PC-3 (cell line): ENCODE results near the gene CTDSP1. TPM values are rescaled to one million over a fixed set of nuclear protein-coding genes. Genes with fewer than 3 reads are reported as not detected.

Experiments used
- ATAC-seq: fragments of 200-7000 bp; cut with Tn5 transposase; 2 replicates; pipeline ENCODE4 v1.9.1; 2020; ENCODE audit warnings: mild to moderate bottlenecking, moderate library complexity
- BruUV-seq: library from RNA; stranded (reverse); fragments of 400-500 nt; replicated peaks from 2 replicates; lab custom pipeline; 2021; lab: Mats Ljungman, UMichigan
- CTCF ChIA-PET: fragments of 300-600 bp; sonication (Branson Sonifier 250); formaldehyde crosslinking; loops from one replicate; lab custom pipeline; 2022; ENCODE audit warnings: antibody characterized with exemption; lab: Charles Lee
- POLR2A ChIA-PET: fragments of 300-600 bp; sonication (Branson Sonifier 250); formaldehyde crosslinking; loops from one replicate; lab custom pipeline; 2022; ENCODE audit warnings: antibody characterized with exemption; ENCODE audit not compliant: unreplicated experiment; lab: Charles Lee
- DNase-seq: peaks from one replicate; pipeline ENCODE4 v3.0.0-alpha.2; 2015
- H2AFZ ChIP-seq: fragments of 300-600 bp; sonication (generic); 2 replicates; pipeline ENCODE4 v1.6.0; 2016; ENCODE audit warnings: antibody characterized with exemption, low read length
- H3F3A ChIP-seq: fragments of 300-600 bp; sonication (generic); one replicate; pipeline ENCODE4 v1.6.0; 2017; ENCODE audit warnings: antibody characterized with exemption, low read length, control low read depth, mild to moderate bottlenecking; ENCODE audit not compliant: unreplicated experiment
- H3K27ac ChIP-seq: fragments of 300-600 bp; sonication (generic); 2 replicates; pipeline ENCODE4 v1.5.1; 2016; ENCODE audit warnings: mild to moderate bottlenecking, low read length
- H3K27me3 ChIP-seq: fragments of 300-600 bp; sonication (generic); 2 replicates; pipeline ENCODE4 v1.6.1; 2016; ENCODE audit warnings: low read length, mixed read lengths
- H3K36me3 ChIP-seq: fragments of 300-600 bp; sonication (generic); 2 replicates; pipeline ENCODE4 v1.6.1; 2016; ENCODE audit warnings: low read depth, mixed run types, low read length, mixed read lengths
- H3K4me1 ChIP-seq: fragments of 300-600 bp; sonication (generic); 2 replicates; pipeline ENCODE4 v1.5.1; 2016; ENCODE audit warnings: low read length; ENCODE audit not compliant: insufficient read depth
- H3K4me2 ChIP-seq: fragments of 300-600 bp; sonication (generic); 2 replicates; pipeline ENCODE4 v1.6.0; 2016; ENCODE audit warnings: low read length
- H3K4me3 ChIP-seq: fragments of 300-600 bp; sonication (generic); 2 replicates; pipeline ENCODE4 v1.5.1; 2016; ENCODE audit warnings: mild to moderate bottlenecking, low read length, mixed read lengths
- H3K79me2 ChIP-seq: fragments of 300-600 bp; sonication (generic); 2 replicates; pipeline ENCODE4 v1.6.1; 2017; ENCODE audit warnings: low read length, mixed read lengths
- H3K9ac ChIP-seq: fragments of 300-600 bp; sonication (generic); 2 replicates; pipeline ENCODE4 v1.6.0; 2016; ENCODE audit warnings: mild to moderate bottlenecking, low read length
- H3K9me2 ChIP-seq: fragments of 300-600 bp; sonication (generic); replicated peaks from 2 replicates; pipeline ENCODE4 v1.6.1; 2016; ENCODE audit warnings: mixed run types, low read length, mixed read lengths
- H3K9me3 ChIP-seq: fragments of 300-600 bp; sonication (generic); 2 replicates; pipeline ENCODE4 v1.6.1; 2016; ENCODE audit warnings: low read length, mixed read lengths
- H4K20me1 ChIP-seq: fragments of 300-600 bp; sonication (generic); 2 replicates; pipeline ENCODE4 v1.6.1; 2016; ENCODE audit warnings: low read length, mixed read lengths
- EZH2 ChIP-seq: fragments of 300-600 bp; sonication (generic); IDR thresholded peaks from one replicate; pipeline ENCODE4 v1.6.1; 2017; ENCODE audit warnings: antibody characterized with exemption, mild to moderate bottlenecking, low read length; ENCODE audit not compliant: unreplicated experiment
- EZH2phosphoT487 ChIP-seq: fragments of 300-600 bp; sonication (generic); IDR thresholded peaks from 2 replicates; pipeline ENCODE4 v1.6.1; 2018; ENCODE audit warnings: mild to moderate bottlenecking, antibody characterized with exemption, low read length, borderline replicate concordance
- intact Hi-C: fragments of 100-400 bp; cut with micrococcal nuclease; formaldehyde crosslinking; loops from 2 replicates; pipeline ENCODE4 v1.9.0; 2023
- total RNA-seq: library from RNA; depleted of rRNA; stranded (reverse); fragments of >200 nt; gene quantifications from 2 replicates; pipeline ENCODE4 v1.2.3, GENCODE V29; 2014
- TF ChIP-seq, protein P1 (sequence below): fragments of 300-600 bp; sonication (generic); conservative IDR thresholded peaks from 2 replicates; pipeline ENCODE4 v1.5.1; 2017; ENCODE audit warnings: antibody characterized with exemption, low read depth, mild to moderate bottlenecking, low read length

The CTDSP1 gene
- total RNA-seq, 1 experiment from 2014 or later = 73.2 TPM

DNA sequence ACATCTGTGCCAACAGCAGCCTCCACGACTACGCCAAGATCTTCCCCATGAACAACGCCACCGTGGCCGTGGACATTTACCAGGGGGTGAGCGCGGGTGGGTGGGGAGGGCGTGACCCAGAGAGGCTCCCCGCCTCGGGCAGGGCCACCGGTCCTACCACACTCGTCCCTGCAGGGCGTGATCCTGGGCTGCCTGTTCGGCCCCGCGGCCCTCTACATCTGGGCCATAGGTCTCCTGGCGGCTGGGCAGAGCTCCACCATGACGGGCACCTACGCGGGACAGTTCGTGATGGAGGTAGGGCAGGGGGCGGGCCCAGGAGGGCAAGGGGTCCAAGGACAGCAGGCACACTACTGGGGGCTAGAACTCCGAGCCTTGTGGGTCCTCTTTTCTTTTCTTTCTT, 8.5 kb upstream of the CTDSP1 start:
- Histone ChIP-seq H3K27me3 (no peaks in the 10 kb centered on the region), H4K20me1 (no peaks in the 10 kb centered on the region), H3K4me1 (peaks cover 11% of the 10 kb centered on the region), H3K4me3 (no peak overlapping the region), H3K9ac (no peak overlapping the region), H3K27ac (no peak overlapping the region), H3K4me2 (no peak overlapping the region), H3K9me3 (no peaks in the 10 kb centered on the region), H3F3A (no peaks in the 10 kb centered on the region), H3K9me2 (no peaks in the 10 kb centered on the region), H2AFZ (no peak overlapping the region), H3K36me3 (no peaks in the 10 kb centered on the region), H3K79me2 (no peaks in the 10 kb centered on the region)
- TF ChIP-seq EZH2 = no peak
- no peak for TF ChIP-seq EZH2phosphoT487
- TF ChIP-seq, protein P1, sequence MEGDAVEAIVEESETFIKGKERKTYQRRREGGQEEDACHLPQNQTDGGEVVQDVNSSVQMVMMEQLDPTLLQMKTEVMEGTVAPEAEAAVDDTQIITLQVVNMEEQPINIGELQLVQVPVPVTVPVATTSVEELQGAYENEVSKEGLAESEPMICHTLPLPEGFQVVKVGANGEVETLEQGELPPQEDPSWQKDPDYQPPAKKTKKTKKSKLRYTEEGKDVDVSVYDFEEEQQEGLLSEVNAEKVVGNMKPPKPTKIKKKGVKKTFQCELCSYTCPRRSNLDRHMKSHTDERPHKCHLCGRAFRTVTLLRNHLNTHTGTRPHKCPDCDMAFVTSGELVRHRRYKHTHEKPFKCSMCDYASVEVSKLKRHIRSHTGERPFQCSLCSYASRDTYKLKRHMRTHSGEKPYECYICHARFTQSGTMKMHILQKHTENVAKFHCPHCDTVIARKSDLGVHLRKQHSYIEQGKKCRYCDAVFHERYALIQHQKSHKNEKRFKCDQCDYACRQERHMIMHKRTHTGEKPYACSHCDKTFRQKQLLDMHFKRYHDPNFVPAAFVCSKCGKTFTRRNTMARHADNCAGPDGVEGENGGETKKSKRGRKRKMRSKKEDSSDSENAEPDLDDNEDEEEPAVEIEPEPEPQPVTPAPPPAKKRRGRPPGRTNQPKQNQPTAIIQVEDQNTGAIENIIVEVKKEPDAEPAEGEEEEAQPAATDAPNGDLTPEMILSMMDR = no peak
- ChIA-PET POLR2A (no interaction called here), CTCF (no interaction called here)
- ATAC-seq (no peak), DNase-seq (no peak)
- intact Hi-C loops = no loop called here
- BruUV-seq = no TSS peak

DNA sequence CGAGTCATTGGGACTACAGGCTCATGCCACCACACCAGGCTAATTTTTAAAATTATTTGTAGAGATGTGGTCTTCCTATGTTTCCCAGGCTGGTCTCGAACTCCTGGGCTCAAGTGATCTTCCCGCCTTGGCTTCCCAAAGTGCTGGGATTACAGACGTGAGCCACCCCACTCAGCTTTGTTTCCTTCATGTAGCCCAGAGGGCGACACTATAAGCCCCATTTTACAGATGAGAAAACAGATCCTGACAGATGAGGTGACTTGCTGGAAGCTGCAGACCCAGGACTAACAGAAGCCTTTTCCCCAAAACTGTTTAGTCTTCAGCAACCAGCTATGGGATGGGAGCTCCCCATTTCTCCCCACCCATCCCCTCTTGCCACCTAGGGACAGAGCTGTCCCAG, 7.2 kb upstream of the CTDSP1 start:
- ATAC-seq (no peak), DNase-seq (no peak)
- no TSS peak for BruUV-seq
- Histone ChIP-seq H3K9ac (no peak overlapping the region), H3K9me2 (no peaks in the 10 kb centered on the region), H3K27me3 (no peaks in the 10 kb centered on the region), H3K36me3 (no peaks in the 10 kb centered on the region), H3K79me2 (0 out of 2 replicates have a peak, but pooled peaks cover under 1% of the 10 kb centered on the region), H3K4me2 (no peak overlapping the region), H2AFZ (no peak overlapping the region), H3F3A (peaks cover 8% of the 10 kb centered on the region), H3K9me3 (no peaks in the 10 kb centered on the region), H4K20me1 (no peaks in the 10 kb centered on the region), H3K27ac (no peak overlapping the region), H3K4me1 (peaks cover 19% of the 10 kb centered on the region), H3K4me3 (no peak overlapping the region)
- ChIA-PET CTCF (no interaction called here), POLR2A (no interaction called here)
- TF ChIP-seq EZH2phosphoT487 (no peak), EZH2 (no peak)
- TF ChIP-seq, protein P1 = no peak
- intact Hi-C loops = no loop called here

DNA sequence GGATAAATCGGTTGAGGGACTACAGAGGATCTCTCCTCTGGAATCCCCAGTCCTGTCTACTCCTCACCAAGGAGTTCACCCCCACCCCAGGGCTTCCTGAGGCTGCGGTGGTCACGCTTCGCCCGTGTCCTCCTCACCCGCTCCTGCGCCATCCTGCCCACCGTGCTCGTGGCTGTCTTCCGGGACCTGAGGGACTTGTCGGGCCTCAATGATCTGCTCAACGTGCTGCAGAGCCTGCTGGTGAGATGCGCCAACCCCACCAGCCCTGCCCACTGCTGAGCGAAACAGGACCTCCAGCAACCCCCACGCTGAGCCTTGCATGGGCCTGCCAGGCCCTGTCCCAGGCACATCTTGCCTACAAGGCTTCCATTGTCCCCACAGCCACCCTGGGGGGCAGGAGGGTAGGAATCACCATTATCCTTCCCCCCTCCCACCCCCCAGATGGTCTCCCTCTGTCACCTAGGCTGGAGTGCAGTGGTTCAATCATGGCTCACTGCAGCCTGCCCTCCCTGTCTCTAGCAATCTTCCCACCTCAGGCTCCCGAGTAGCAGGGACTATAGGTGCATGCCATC, 6.7 kb upstream of the CTDSP1 start:
- ChIA-PET CTCF (no interaction called here), POLR2A (interaction anchor here (0.6 kb wide), 1 partner anchor 24 kb away, joined by 3 read pairs; no protein-coding TSS in a partner anchor)
- intact Hi-C loops = no loop called here
- no peak overlapping the region for H2AFZ ChIP-seq
- no TSS peak for BruUV-seq
- H3K79me2 ChIP-seq = peaks cover 6% of the 10 kb centered on the region; the same call in 1 of the 2 replicates
- TF ChIP-seq, protein P1 = no peak
- TF ChIP-seq EZH2phosphoT487 = no peak
- TF ChIP-seq EZH2 = no peak
- H3K9me2 ChIP-seq = no peaks in the 10 kb centered on the region
- H3K27ac ChIP-seq = no peak overlapping the region
- H3K9ac ChIP-seq = no peak overlapping the region
- peaks cover 20% of the 10 kb centered on the region for H3K4me1 ChIP-seq
- no peaks in the 10 kb centered on the region for H3K36me3 ChIP-seq
- ATAC-seq (no peak), DNase-seq (no peak)
- H4K20me1 ChIP-seq = no peaks in the 10 kb centered on the region
- peaks cover 8% of the 10 kb centered on the region for H3F3A ChIP-seq
- H3K9me3 ChIP-seq = no peaks in the 10 kb centered on the region
- H3K4me2 ChIP-seq = no peak overlapping the region
- H3K4me3 ChIP-seq = no peak overlapping the region
- H3K27me3 ChIP-seq = no peaks in the 10 kb centered on the region
